Measurements from ENCODE around the gene NTF3. TPM values are rescaled to one million over a fixed set of nuclear protein-coding genes. Genes with fewer than 3 reads are reported as not detected.

Gene NTF3
- total RNA-seq: under 1 TPM; 0.25 to 0.62 (median 0.35) TPM
- under 1 TPM; 0.16 to 0.49 (median 0.29) TPM for polyA plus RNA-seq
- long read RNA-seq, donor 1, partial matches to known transcripts: 0 of 3 reads
- long read RNA-seq, donor 1, other reads (novel, unspliced or antisense): 0 of 3 reads
- long read RNA-seq, donor 2: 0 reads

GRCh38 chr12:5432011-5432400 is at the start of gene NTF3:
Gene NTF3, plus strand, starts transcription at chr12:5432108. Its CDS starts 217 bp downstream, at chr12:5432325.
- DNase-seq: no peak
- H3K4me1 ChIP-seq: peaks cover 17% of the 10 kb centered on the region
- H3K27ac ChIP-seq: no peak within 1 kb of the TSS
- no peaks in the 10 kb centered on the region for H3K36me3 ChIP-seq (ENCODE audit: insufficient read depth in 1 of 2, low read depth in 1 of 2)
- peaks cover 0 to 62% (median 6%) of the 10 kb centered on the region in 3 donors for H3K27me3 ChIP-seq (ENCODE audit: insufficient read depth in 3 of 3, low read length in 2 of 3)
- H3K4me3 ChIP-seq: peak within 1 kb of the TSS; percentile 63
- 0 to 1% (median 1%) methylated on average over 20 to 34 of the region's 34 CpGs for WGBS, 3 donors
- intact Hi-C loops (cut with DNase I): no loop called here
- no peaks in the 10 kb centered on the region for H3K9me3 ChIP-seq
- TF ChIP-seq, protein P1, sequence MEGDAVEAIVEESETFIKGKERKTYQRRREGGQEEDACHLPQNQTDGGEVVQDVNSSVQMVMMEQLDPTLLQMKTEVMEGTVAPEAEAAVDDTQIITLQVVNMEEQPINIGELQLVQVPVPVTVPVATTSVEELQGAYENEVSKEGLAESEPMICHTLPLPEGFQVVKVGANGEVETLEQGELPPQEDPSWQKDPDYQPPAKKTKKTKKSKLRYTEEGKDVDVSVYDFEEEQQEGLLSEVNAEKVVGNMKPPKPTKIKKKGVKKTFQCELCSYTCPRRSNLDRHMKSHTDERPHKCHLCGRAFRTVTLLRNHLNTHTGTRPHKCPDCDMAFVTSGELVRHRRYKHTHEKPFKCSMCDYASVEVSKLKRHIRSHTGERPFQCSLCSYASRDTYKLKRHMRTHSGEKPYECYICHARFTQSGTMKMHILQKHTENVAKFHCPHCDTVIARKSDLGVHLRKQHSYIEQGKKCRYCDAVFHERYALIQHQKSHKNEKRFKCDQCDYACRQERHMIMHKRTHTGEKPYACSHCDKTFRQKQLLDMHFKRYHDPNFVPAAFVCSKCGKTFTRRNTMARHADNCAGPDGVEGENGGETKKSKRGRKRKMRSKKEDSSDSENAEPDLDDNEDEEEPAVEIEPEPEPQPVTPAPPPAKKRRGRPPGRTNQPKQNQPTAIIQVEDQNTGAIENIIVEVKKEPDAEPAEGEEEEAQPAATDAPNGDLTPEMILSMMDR (IDR thresholded peaks at IDR 0.05): no peak
- peak; percentile 47 to 69 (median 58) for ATAC-seq

- Histone ChIP-seq H3K4me1 (peaks cover 12% of the 10 kb centered on the region), H3K27me3 (ENCODE audit: insufficient read depth in 3 of 3, low read length in 2 of 3) (no peaks in the 10 kb centered on the region), H3K27ac (no peak overlapping the region), H3K4me3 (no peak overlapping the region), H3K9me3 (no peaks in the 10 kb centered on the region), H3K36me3 (ENCODE audit: insufficient read depth in 1 of 2, low read depth in 1 of 2) (no peaks in the 10 kb centered on the region)
- ATAC-seq (no peak), DNase-seq (no peak)
- intact Hi-C loops (cut with DNase I): no loop called here
- 62 to 75% (median 73%) methylated on average over 4 of the region's 4 CpGs for WGBS, 3 donors
- TF ChIP-seq, protein P1 (IDR thresholded peaks at IDR 0.05): no peak
Observed at GRCh38 chr12:5384015-5384414, 47.9 kb upstream of the NTF3 start.

GRCh38 chr12:5388581-5389535 is 43.0 kb upstream of the NTF3 start:
- no peak overlapping the region for H3K27ac ChIP-seq
- DNase-seq: no peak
- H3K4me3 ChIP-seq: no peak overlapping the region
- H3K27me3 ChIP-seq (ENCODE audit: insufficient read depth in 3 of 3, low read length in 2 of 3): no peaks in the 10 kb centered on the region
- 82 to 91% (median 87%) methylated on average over 5 of the region's 5 CpGs for WGBS, 3 donors
- ATAC-seq: no peak
- TF ChIP-seq, protein P1 (IDR thresholded peaks at IDR 0.05): no peak
- intact Hi-C loops (cut with DNase I): loop anchor here in 1 of 2 donors (5.0 kb wide), 1 partner anchor 212 kb away; no protein-coding TSS in a partner anchor
- no peaks in the 10 kb centered on the region for H3K36me3 ChIP-seq (ENCODE audit: insufficient read depth in 1 of 2, low read depth in 1 of 2)
- no peaks in the 10 kb centered on the region for H3K9me3 ChIP-seq
- no peaks in the 10 kb centered on the region for H3K4me1 ChIP-seq

- Histone ChIP-seq H3K9me3 (no peaks in the 10 kb centered on the region), H3K4me3 (no peak overlapping the region), H3K27ac (no peak overlapping the region), H3K27me3 (ENCODE audit: insufficient read depth in 3 of 3, low read length in 2 of 3) (no peaks in the 10 kb centered on the region), H3K36me3 (ENCODE audit: insufficient read depth in 1 of 2, low read depth in 1 of 2) (no peaks in the 10 kb centered on the region), H3K4me1 (no peaks in the 10 kb centered on the region)
- intact Hi-C loops (cut with DNase I): no loop called here
- no peak for DNase-seq
- peak in 1 of 4 donors; percentile 71 for ATAC-seq
- WGBS, 3 donors: 79 to 83% (median 81%) methylated on average over 6 of the region's 6 CpGs
- TF ChIP-seq, protein P1 (IDR thresholded peaks at IDR 0.05): no peak
Observed at GRCh38 chr12:5390174-5390799, 41.6 kb upstream of the NTF3 start.

Data from psoas muscle (tissue), 8 donors.